Hepatocyte (in vitro differentiated cells): ENCODE measurements around the gene ITFG1. TPM values are rescaled to one million over a fixed set of nuclear protein-coding genes. Genes with fewer than 3 reads are reported as not detected.

Experiments
- DNase-seq: peaks from one replicate; pipeline ENCODE4 v3.0.0-alpha.2; 2016; ENCODE audit warnings: low spot score
- H2AFZ ChIP-seq: fragments of 200-600 bp; sonication (generic); 2 replicates; pipeline ENCODE4 v1.6.0; 2016; ENCODE audit warnings: antibody characterized with exemption, mild to moderate bottlenecking
- H3K27ac ChIP-seq: fragments of 200-600 bp; sonication (generic); 2 replicates; pipeline ENCODE4 v1.5.1; 2016; ENCODE audit warnings: mild to moderate bottlenecking
- H3K27me3 ChIP-seq: fragments of 200-600 bp; sonication (generic); 2 replicates; pipeline ENCODE4 v1.6.1; 2016
- H3K36me3 ChIP-seq: fragments of 200-600 bp; sonication (generic); replicated peaks from 2 replicates; pipeline ENCODE4 v1.5.1; 2016; ENCODE audit warnings: low read depth; ENCODE audit not compliant: insufficient read depth
- H3K4me1 ChIP-seq: fragments of 200-600 bp; sonication (generic); 2 replicates; pipeline ENCODE4 v1.5.1; 2016; ENCODE audit warnings: mild to moderate bottlenecking, moderate library complexity; ENCODE audit not compliant: insufficient read depth
- H3K4me2 ChIP-seq: fragments of 200-600 bp; sonication (generic); 2 replicates; pipeline ENCODE4 v1.6.0; 2016
- H3K4me3 ChIP-seq: fragments of 200-600 bp; sonication (generic); 2 replicates; pipeline ENCODE4 v1.5.1; 2016; ENCODE audit warnings: mild to moderate bottlenecking
- H3K79me2 ChIP-seq: fragments of 200-600 bp; sonication (generic); 2 replicates; pipeline ENCODE4 v1.6.0; 2017; ENCODE audit warnings: mild to moderate bottlenecking
- H3K9me2 ChIP-seq: fragments of 200-600 bp; sonication (generic); replicated peaks from 2 replicates; pipeline ENCODE4 v1.6.0; 2017; ENCODE audit warnings: mild to moderate bottlenecking; ENCODE audit not compliant: insufficient read depth
- H3K9me3 ChIP-seq: fragments of 200-600 bp; sonication (generic); 2 replicates; pipeline ENCODE4 v1.5.1; 2016; ENCODE audit warnings: low read depth, mild to moderate bottlenecking
- H4K20me1 ChIP-seq: fragments of 200-600 bp; sonication (generic); 2 replicates; pipeline ENCODE4 v1.6.0; 2016; ENCODE audit warnings: mild to moderate bottlenecking; ENCODE audit not compliant: insufficient read depth, poor library complexity, severe bottlenecking
- EZH2 ChIP-seq: fragments of 200-600 bp; sonication (generic); IDR thresholded peaks from 2 replicates; pipeline ENCODE4 v1.6.1; 2016; ENCODE audit warnings: antibody characterized with exemption, mild to moderate bottlenecking, borderline replicate concordance
- EZH2phosphoT487 ChIP-seq: fragments of 200-600 bp; sonication (generic); IDR thresholded peaks from one replicate; pipeline ENCODE4 v1.6.1; 2018; ENCODE audit warnings: antibody characterized with exemption, mild to moderate bottlenecking, low read depth, moderate library complexity; ENCODE audit not compliant: unreplicated experiment, severe bottlenecking
- WGBS: methylation state at CpG from one replicate; pipeline ENCODE4 v1.1.6; 2016; ENCODE audit warnings: low lambda C conversion rate; ENCODE audit errors: missing lambda C conversion rate; 5-methylcytosine and 5-hydroxymethylcytosine counted together
- polyA plus RNA-seq: library from polyadenylated mRNA; unstranded; fragments of >200 nt; fragmentation: Nextera tagmentation; extraction: Ambion mirVana; gene quantifications from 2 replicates; pipeline ENCODE4 v1.2.1, GENCODE V29; 2016
- total RNA-seq: library from RNA; depleted of rRNA; stranded (reverse); fragments of >200 nt; gene quantifications from 2 replicates; pipeline ENCODE4 v1.2.3, GENCODE V29; 2014
- TF ChIP-seq, protein P1 (sequence below): fragments of 200-600 bp; sonication (generic); IDR thresholded peaks from 2 replicates; pipeline ENCODE4 v1.5.1; 2016; ENCODE audit warnings: antibody characterized with exemption, mild to moderate bottlenecking; ENCODE audit not compliant: poor library complexity

Gene ITFG1
- total and polyA plus RNA-seq, 2 experiments from 2014 or later: 87.8 to 91.4 TPM

- DNase-seq: no peak
- no peak overlapping the region for H3K4me2 ChIP-seq
- no peak overlapping the region for H2AFZ ChIP-seq
- H3K79me2 ChIP-seq: no peaks in the 10 kb centered on the region
- no peaks in the 10 kb centered on the region for H3K36me3 ChIP-seq
- no peaks in the 10 kb centered on the region for H3K9me3 ChIP-seq
- H3K4me3 ChIP-seq: no peak overlapping the region
- H3K9me2 ChIP-seq: no peaks in the 10 kb centered on the region
- WGBS: 91% methylated on average over 10 of the region's 10 CpGs
- no peak overlapping the region for H3K27ac ChIP-seq
- no peaks in the 10 kb centered on the region for H3K27me3 ChIP-seq
- H3K4me1 ChIP-seq: no peaks in the 10 kb centered on the region
- no peaks in the 10 kb centered on the region for H4K20me1 ChIP-seq
- TF ChIP-seq EZH2 (no peak), EZH2phosphoT487 (no peak)
- TF ChIP-seq, protein P1, sequence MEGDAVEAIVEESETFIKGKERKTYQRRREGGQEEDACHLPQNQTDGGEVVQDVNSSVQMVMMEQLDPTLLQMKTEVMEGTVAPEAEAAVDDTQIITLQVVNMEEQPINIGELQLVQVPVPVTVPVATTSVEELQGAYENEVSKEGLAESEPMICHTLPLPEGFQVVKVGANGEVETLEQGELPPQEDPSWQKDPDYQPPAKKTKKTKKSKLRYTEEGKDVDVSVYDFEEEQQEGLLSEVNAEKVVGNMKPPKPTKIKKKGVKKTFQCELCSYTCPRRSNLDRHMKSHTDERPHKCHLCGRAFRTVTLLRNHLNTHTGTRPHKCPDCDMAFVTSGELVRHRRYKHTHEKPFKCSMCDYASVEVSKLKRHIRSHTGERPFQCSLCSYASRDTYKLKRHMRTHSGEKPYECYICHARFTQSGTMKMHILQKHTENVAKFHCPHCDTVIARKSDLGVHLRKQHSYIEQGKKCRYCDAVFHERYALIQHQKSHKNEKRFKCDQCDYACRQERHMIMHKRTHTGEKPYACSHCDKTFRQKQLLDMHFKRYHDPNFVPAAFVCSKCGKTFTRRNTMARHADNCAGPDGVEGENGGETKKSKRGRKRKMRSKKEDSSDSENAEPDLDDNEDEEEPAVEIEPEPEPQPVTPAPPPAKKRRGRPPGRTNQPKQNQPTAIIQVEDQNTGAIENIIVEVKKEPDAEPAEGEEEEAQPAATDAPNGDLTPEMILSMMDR: no peak
These were observed 298.0 kb downstream of the ITFG1 start for GRCh38 chr16:47162670-47163420.

DNA sequence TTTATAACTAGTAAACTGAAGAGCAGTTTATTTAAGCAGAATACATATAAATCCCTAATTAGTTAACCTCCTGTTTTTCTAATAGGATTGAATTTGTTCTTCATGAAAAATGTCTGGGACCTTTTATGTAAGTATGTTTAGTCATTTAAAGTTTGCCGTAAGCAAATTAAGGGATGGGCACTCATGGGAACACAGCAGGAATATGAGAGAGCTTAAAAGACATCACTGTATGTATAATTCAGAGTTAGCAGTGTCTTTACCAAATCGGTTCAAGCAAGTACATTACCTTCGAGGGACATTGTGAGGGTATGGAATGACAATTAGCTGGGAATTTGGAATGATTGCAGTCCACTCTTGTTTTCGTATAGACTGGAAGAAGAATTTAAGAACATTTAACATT lies 299.4 kb downstream of the ITFG1 start:
- no peaks in the 10 kb centered on the region for H3K9me3 ChIP-seq
- H3K27me3 ChIP-seq: no peaks in the 10 kb centered on the region
- H4K20me1 ChIP-seq: no peaks in the 10 kb centered on the region
- H3K79me2 ChIP-seq: no peaks in the 10 kb centered on the region
- H2AFZ ChIP-seq: no peak overlapping the region
- TF ChIP-seq EZH2 (no peak), EZH2phosphoT487 (no peak)
- TF ChIP-seq, protein P1: no peak
- H3K36me3 ChIP-seq: no peaks in the 10 kb centered on the region
- H3K4me1 ChIP-seq: no peaks in the 10 kb centered on the region
- H3K4me3 ChIP-seq: no peak overlapping the region
- no peak overlapping the region for H3K4me2 ChIP-seq
- WGBS: 90% methylated on average over 4 of the region's 4 CpGs
- no peaks in the 10 kb centered on the region for H3K9me2 ChIP-seq
- DNase-seq: no peak
- H3K27ac ChIP-seq: no peak overlapping the region

DNA sequence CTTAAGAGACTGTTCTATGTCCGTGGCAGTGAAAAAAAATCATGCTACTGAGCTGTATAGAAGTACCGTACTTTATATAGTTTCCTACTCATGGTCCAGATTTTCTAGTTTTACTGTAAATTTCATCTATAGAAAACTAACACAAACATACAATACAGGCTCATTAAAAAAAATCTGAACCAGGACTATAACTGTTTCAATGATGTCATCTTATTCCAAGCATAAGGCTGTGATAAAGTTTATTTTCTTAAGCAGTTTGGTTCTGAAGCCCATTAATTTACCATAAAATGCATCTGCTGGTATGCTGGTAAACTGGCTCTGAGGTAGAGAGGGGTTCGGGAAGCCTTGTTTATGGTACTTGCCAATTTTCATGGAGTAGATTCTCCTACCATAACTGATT lies 300.4 kb downstream of the ITFG1 start:
- DNase-seq: no peak
- WGBS: 95% methylated on average over 3 of the region's 3 CpGs
- H3K36me3 ChIP-seq: no peaks in the 10 kb centered on the region
- no peak for TF ChIP-seq EZH2
- TF ChIP-seq, protein P1: no peak
- TF ChIP-seq EZH2phosphoT487: no peak
- no peaks in the 10 kb centered on the region for H3K79me2 ChIP-seq
- H2AFZ ChIP-seq: no peak overlapping the region
- no peaks in the 10 kb centered on the region for H3K9me2 ChIP-seq
- no peak overlapping the region for H3K27ac ChIP-seq
- H3K4me3 ChIP-seq: no peak overlapping the region
- no peaks in the 10 kb centered on the region for H3K4me1 ChIP-seq
- H3K27me3 ChIP-seq: no peaks in the 10 kb centered on the region
- no peaks in the 10 kb centered on the region for H4K20me1 ChIP-seq
- no peaks in the 10 kb centered on the region for H3K9me3 ChIP-seq
- H3K4me2 ChIP-seq: no peak overlapping the region
